ENCODE measurements around the gene CAMP.

DNA sequence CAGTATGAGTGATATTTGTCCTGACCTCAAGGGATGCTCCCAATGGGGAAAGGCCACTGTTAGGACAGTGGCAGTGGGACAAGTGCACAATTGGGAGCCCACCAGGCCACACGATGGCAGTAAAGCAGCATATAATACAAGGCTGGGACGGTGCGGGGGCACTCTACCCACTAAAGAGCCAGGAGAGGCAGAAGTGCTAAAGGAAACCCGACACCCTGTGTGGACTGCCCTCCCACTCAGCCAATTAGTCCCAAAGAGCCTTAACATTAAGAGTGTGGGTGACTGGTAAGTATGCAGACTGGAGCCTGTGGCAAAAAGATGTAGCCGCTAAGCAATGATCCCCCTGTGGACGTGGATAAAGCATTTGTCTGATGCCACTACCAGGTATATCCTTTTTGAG, 9.4 kb downstream of the CAMP start:
- no peak for TF ChIP-seq POLR2A (IDR thresholded peaks at IDR 0.05)
- TF ChIP-seq, protein P1, sequence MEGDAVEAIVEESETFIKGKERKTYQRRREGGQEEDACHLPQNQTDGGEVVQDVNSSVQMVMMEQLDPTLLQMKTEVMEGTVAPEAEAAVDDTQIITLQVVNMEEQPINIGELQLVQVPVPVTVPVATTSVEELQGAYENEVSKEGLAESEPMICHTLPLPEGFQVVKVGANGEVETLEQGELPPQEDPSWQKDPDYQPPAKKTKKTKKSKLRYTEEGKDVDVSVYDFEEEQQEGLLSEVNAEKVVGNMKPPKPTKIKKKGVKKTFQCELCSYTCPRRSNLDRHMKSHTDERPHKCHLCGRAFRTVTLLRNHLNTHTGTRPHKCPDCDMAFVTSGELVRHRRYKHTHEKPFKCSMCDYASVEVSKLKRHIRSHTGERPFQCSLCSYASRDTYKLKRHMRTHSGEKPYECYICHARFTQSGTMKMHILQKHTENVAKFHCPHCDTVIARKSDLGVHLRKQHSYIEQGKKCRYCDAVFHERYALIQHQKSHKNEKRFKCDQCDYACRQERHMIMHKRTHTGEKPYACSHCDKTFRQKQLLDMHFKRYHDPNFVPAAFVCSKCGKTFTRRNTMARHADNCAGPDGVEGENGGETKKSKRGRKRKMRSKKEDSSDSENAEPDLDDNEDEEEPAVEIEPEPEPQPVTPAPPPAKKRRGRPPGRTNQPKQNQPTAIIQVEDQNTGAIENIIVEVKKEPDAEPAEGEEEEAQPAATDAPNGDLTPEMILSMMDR (IDR thresholded peaks at IDR 0.05): peak; percentile 38 to 75 (median 62)

Measured in adrenal gland (tissue), 5 donors.